HFF-Myc (cell line): ENCODE data around the gene CNTN4.

Source experiments
- DNase-seq: peaks from one replicate; pipeline ENCODE4 v3.0.0-alpha.2; 2011; ENCODE audit warnings: low read depth; ENCODE audit errors: extremely low read depth
- H3K4me3 ChIP-seq: replicated peaks from 2 replicates; pipeline ENCODE4 v1.5.1; 2011; ENCODE audit warnings: low read depth, mild to moderate bottlenecking, control low read depth, low read length
- CTCF ChIP-seq: IDR thresholded peaks from 2 replicates; pipeline ENCODE4 v1.5.1; 2012; ENCODE audit warnings: mild to moderate bottlenecking, low read depth, low read length, control low read depth; ENCODE audit errors: missing control alignments

The CNTN4 gene

DNA sequence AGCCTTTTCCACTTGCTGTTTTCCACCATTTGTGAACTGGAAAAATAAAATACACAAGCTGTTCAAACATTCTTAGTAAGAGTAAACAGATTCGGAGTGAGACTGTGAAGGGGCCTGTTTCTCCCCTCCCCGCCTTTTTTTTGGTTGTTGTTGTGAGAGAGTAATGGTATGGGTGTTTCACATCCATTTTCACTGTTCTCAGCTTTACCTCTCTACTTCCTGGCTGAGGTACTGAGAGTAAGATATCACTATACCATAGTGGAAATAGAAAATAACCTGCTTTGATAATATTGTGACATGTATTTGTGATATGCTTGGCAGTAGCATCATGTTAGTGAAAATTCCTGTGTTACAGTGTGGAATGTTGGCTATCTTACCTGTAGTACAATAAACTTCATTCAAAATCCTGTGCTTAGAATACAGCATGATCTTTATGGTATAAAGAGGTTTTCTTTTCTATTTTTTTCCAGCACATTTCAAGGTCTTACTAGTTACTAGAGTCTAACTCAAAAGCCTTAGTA is 12.0 kb downstream of the CNTN4 start:
- no peak overlapping the region for H3K4me3 ChIP-seq
- DNase-seq = no peak
- no peak for TF ChIP-seq CTCF

GRCh38 chr3:2114617-2115275 is 16.1 kb downstream of the CNTN4 start:
- H3K4me3 ChIP-seq = no peak overlapping the region
- DNase-seq = no peak
- no peak for TF ChIP-seq CTCF

GRCh38 chr3:2130726-2131125 is 32.1 kb downstream of the CNTN4 start:
- no peak for TF ChIP-seq CTCF
- no peak overlapping the region for H3K4me3 ChIP-seq
- DNase-seq = no peak

DNA sequence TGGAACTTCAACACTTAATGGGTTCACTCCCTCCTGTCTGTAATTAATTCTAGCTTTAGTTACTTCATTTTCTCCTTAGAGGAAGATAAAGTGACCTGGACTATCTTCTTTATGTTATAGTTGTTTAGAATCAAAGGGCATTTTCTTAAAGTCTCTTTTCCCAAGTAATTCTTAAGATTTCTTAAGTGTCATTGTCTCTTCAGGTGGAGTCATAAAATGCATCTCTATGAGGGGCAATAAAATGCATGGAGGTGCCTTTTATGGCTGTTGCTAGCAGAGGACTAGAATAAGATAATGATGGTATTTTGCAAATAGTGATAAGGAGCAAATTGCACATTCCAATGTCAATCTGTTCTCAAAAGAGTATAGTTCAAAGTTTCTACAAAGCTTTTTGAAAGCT is 34.5 kb downstream of the CNTN4 start:
- no peak for TF ChIP-seq CTCF
- no peak for DNase-seq
- H3K4me3 ChIP-seq = no peak overlapping the region

DNA sequence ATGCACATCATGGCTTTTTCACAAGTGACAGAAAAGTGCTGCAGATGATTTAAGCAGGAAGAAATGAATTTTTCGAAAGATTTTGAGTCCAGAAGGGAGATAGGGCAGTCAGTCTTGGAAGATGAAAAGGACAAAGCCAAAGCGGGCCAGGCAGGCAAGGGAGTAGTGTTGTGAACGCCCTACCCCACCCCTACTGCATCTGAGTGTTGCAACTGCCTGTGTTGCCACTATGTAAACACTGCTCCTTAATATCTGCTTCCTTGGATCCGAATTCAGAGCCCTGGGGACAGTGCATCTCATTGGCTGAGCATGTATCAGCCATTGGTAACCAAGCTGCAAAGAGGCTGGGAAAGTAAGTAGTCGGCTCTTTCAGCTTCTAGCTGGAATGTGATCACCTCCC is 39.0 kb downstream of the CNTN4 start:
- TF ChIP-seq CTCF = no peak
- H3K4me3 ChIP-seq = no peak overlapping the region
- DNase-seq = no peak

- no peak for TF ChIP-seq CTCF
- DNase-seq = no peak
- no peak overlapping the region for H3K4me3 ChIP-seq
These were observed 42.8 kb downstream of the CNTN4 start for GRCh38 chr3:2141482-2141881.
